Colonic mucosa (tissue), 4 donors: Measurements from ENCODE around the gene IGSF9. TPM values are rescaled to one million over a fixed set of nuclear protein-coding genes. Genes with fewer than 3 reads are reported as not detected.
A peak's percentile ranks its signal among the peaks of the same experiment; 100 is the strongest.
"Not testable (repeated sequence)": the region's sequence is repeated elsewhere in the genome, so short reads cannot be mapped to it uniquely, and the experiment has no call there.

ENCODE experiments used
- DNase-seq: peaks from one replicate; pipeline ENCODE4 v3.0.0-alpha.2; 2020
- H3K27ac ChIP-seq: fragments of 200-600 bp; one replicate; pipeline ENCODE4 v1.8.0; 2021
- H3K27me3 ChIP-seq: fragments of 200-600 bp; one replicate; pipeline ENCODE4 v1.8.0; 2021
- H3K36me3 ChIP-seq: fragments of 200-600 bp; one replicate; pipeline ENCODE4 v1.8.0; 2021
- H3K4me1 ChIP-seq: fragments of 200-600 bp; one replicate; pipeline ENCODE4 v1.8.0; 2021; ENCODE audit warnings: mild to moderate bottlenecking
- H3K4me3 ChIP-seq: fragments of 200-600 bp; one replicate; pipeline ENCODE4 v1.8.0; 2021
- H3K9ac ChIP-seq, 2 donors: one replicate each; pipeline ENCODE4 v1.7.0; 2013; ENCODE audit warnings: control low read depth in 2 of 2, low read depth in 2 of 2, low read length in 2 of 2
- H3K9me3 ChIP-seq: fragments of 200-600 bp; one replicate; pipeline ENCODE4 v1.8.0; 2021
- CTCF ChIP-seq: fragments of 200-600 bp; IDR thresholded peaks from one replicate; pipeline ENCODE4 v1.8.0; 2022; ENCODE audit warnings: antibody characterized with exemption, mild to moderate bottlenecking
- intact Hi-C: fragments of 100-400 bp; cut with DNase I; formaldehyde crosslinking; loops from one replicate; pipeline ENCODE4 v1.14.1; 2022
- total RNA-seq, 2 donors: library from RNA; stranded (reverse); fragmentation: NEBNext Ultra II Directional in 1 of 2; extraction: Animal tissue kit (Norgen Biotek cat#: 25700) in 1 of 2; gene quantifications; one replicate each; pipeline ENCODE4 v1.2.1, GENCODE V29; 2021
- donor health status: healthy.
- donor health status: DM: no; HTN: no; CAD: no.
- donor health status: DM: no; HTN: no; CAD: no.

The IGSF9 gene
- total RNA-seq, 2 donors from 2014 or later: 14.1 to 41.8 TPM

- DNase-seq: no peak
- Histone ChIP-seq H3K27me3 (no peaks in the 10 kb centered on the region), H3K4me3 (no peak overlapping the region), H3K36me3 (no peaks in the 10 kb centered on the region), H3K9ac (no peak overlapping the region), H3K27ac (no peak overlapping the region), H3K9me3 (no peaks in the 10 kb centered on the region), H3K4me1 (no peaks in the 10 kb centered on the region)
- TF ChIP-seq CTCF: no peak
- intact Hi-C loops: no loop called here
Measured at GRCh38 chr1:159902541-159902940, 42.9 kb downstream of the IGSF9 start.

- DNase-seq: no peak
- Histone ChIP-seq H3K9ac (no peak overlapping the region), H3K27me3 (no peaks in the 10 kb centered on the region), H3K4me1 (no peaks in the 10 kb centered on the region), H3K9me3 (no peaks in the 10 kb centered on the region), H3K27ac (no peak overlapping the region), H3K4me3 (no peak overlapping the region), H3K36me3 (no peaks in the 10 kb centered on the region)
- no peak for TF ChIP-seq CTCF
- intact Hi-C loops: no loop called here
Measured at GRCh38 chr1:159900755-159901360, 44.6 kb downstream of the IGSF9 start.

GRCh38 chr1:159900086-159900680 lies 45.2 kb downstream of the IGSF9 start, which contains the start of gene CFAP45:
Gene CFAP45 (minus strand): TSS chr1:159900165. CDS start chr1:159900098, 67 bp downstream.
- no peaks in the 10 kb centered on the region for H3K36me3 ChIP-seq
- peak; percentile 89 for DNase-seq
- no peaks in the 10 kb centered on the region for H3K27me3 ChIP-seq
- no peak for TF ChIP-seq CTCF
- intact Hi-C loops: no loop called here
- peak within 1 kb of the TSS; percentile 8 for H3K27ac ChIP-seq
- H3K9me3 ChIP-seq: no peaks in the 10 kb centered on the region
- H3K4me1 ChIP-seq: no peaks in the 10 kb centered on the region
- no peak within 1 kb of the TSS for H3K4me3 ChIP-seq
- no peak within 1 kb of the TSS for H3K9ac ChIP-seq

GRCh38 chr1:159899634-159900033 lies 45.8 kb downstream of the IGSF9 start:
- H3K27me3 ChIP-seq, H3K9me3 ChIP-seq, H3K4me3 ChIP-seq, H3K4me1 ChIP-seq, intact Hi-C loops, H3K27ac ChIP-seq, H3K36me3 ChIP-seq, H3K9ac ChIP-seq, DNase-seq: not testable (repeated sequence)

GRCh38 chr1:159898527-159898926 lies 46.9 kb downstream of the IGSF9 start:
- Histone ChIP-seq H3K4me3 (no peak overlapping the region), H3K9ac (no peak overlapping the region), H3K9me3 (no peaks in the 10 kb centered on the region), H3K27me3 (no peaks in the 10 kb centered on the region), H3K36me3 (no peaks in the 10 kb centered on the region), H3K4me1 (no peaks in the 10 kb centered on the region), H3K27ac (no peak overlapping the region)
- intact Hi-C loops: no loop called here
- DNase-seq: no peak
- TF ChIP-seq CTCF: no peak

- Histone ChIP-seq H3K9ac (no peak overlapping the region), H3K4me3 (no peak overlapping the region), H3K4me1 (no peaks in the 10 kb centered on the region), H3K27ac (no peak overlapping the region), H3K36me3 (no peaks in the 10 kb centered on the region), H3K9me3 (no peaks in the 10 kb centered on the region), H3K27me3 (no peaks in the 10 kb centered on the region)
- TF ChIP-seq CTCF: no peak
- intact Hi-C loops: no loop called here
- DNase-seq: no peak
Measured at GRCh38 chr1:159897962-159898361, 47.5 kb downstream of the IGSF9 start.
